HepG2 (cell line): ENCODE measurements around the gene UBTD2. TPM values are rescaled to one million over a fixed set of nuclear protein-coding genes. Genes with fewer than 3 reads are reported as not detected.

Experiments
- AGO1 ChIP-seq: fragments of 200-400 bp; formaldehyde crosslinking; IDR thresholded peaks from 2 replicates; pipeline ENCODE4 v1.6.1; 2017; ENCODE audit warnings: mild to moderate bottlenecking, low read depth, low read length, moderate library complexity; ENCODE audit not compliant: poor library complexity, severe bottlenecking
- ARNT ChIP-seq: fragments of 450-650 bp; IDR thresholded peaks from 2 replicates; pipeline ENCODE4 v1.6.1; 2017
- EED ChIP-seq: sonication (generic); formaldehyde crosslinking; IDR thresholded peaks from 2 replicates; pipeline ENCODE4 v1.5.0; 2020; ENCODE audit warnings: mild to moderate bottlenecking, missing genetic modification reagents
- EP300 ChIP-seq, 3 experiments: sonication (generic) in 1 of 3; formaldehyde crosslinking in 1 of 3; IDR thresholded peaks; 2 replicates each; pipeline versions ENCODE4 v1.5.1 to v1.6.1; 2011 to 2020; ENCODE audit warnings: low read depth in 2 of 3, low read length in 2 of 3, borderline replicate concordance in 1 of 3, improper control_type of control experiment in 1 of 3, mild to moderate bottlenecking in 1 of 3, missing genetic modification reagents in 1 of 3, moderate library complexity in 1 of 3
- RBFOX2 ChIP-seq: fragments of 200-400 bp; formaldehyde crosslinking; IDR thresholded peaks from 2 replicates; pipeline ENCODE4 v1.6.1; 2017; ENCODE audit warnings: low read depth, mild to moderate bottlenecking, low read length
- SMARCE1 ChIP-seq: fragments of 450-650 bp; IDR thresholded peaks from 2 replicates; pipeline ENCODE4 v1.6.1; 2017; ENCODE audit warnings: borderline replicate concordance
- TMF1 ChIP-seq: sonication (generic); formaldehyde crosslinking; IDR thresholded peaks from 2 replicates; pipeline ENCODE4 v1.8.1; 2022; ENCODE audit warnings: low read depth, missing genetic modification reagents
- XRCC5 ChIP-seq: fragments of 200-400 bp; formaldehyde crosslinking; optimal IDR thresholded peaks from 2 replicates; pipeline ENCODE3; 2017; ENCODE audit warnings: mild to moderate bottlenecking, low read length
- ZNF124 ChIP-seq: sonication (generic); formaldehyde crosslinking; IDR thresholded peaks from 2 replicates; pipeline ENCODE4 v1.4.0; 2020; ENCODE audit warnings: missing genetic modification reagents
- ZNF558 ChIP-seq: sonication (generic); formaldehyde crosslinking; IDR thresholded peaks from 2 replicates; pipeline ENCODE4 v1.9.0; 2022; ENCODE audit warnings: mild to moderate bottlenecking, missing genetic modification reagents, borderline replicate concordance
- polyA plus RNA-seq, 8 experiments: library from polyadenylated mRNA; depleted of rRNA in 3 of 8; stranded (reverse) in 7 of 8; unstranded in 1 of 8; fragments of >200 nt; fragmentation: Illumina TruSeq in 4 of 8; extraction: Trizol in 4 of 8; gene quantifications; 2 replicates each; pipeline versions ENCODE4 v1.2.1 to v1.2.3, GENCODE V29; 2011 to 2016; ENCODE audit warnings: low read depth in 4 of 8, missing spikeins in 1 of 8, mixed read lengths in 1 of 8; ENCODE audit not compliant: insufficient read depth in 1 of 8
- total RNA-seq, 5 experiments: library from RNA; depleted of rRNA; stranded (reverse); fragments of >200 nt; fragmentation: Illumina TruSeq; extraction: Trizol; gene quantifications; 2 replicates each; pipeline ENCODE4 v1.2.3, GENCODE V29; 2016; ENCODE audit warnings: low read depth in 1 of 5
- TF ChIP-seq, protein P1 (sequence below): sonication (generic); formaldehyde crosslinking; IDR thresholded peaks from 2 replicates; pipeline ENCODE4 v1.4.0; 2020; ENCODE audit warnings: missing genetic modification reagents
- TF ChIP-seq, protein P2 (sequence below): sonication (generic); formaldehyde crosslinking; IDR thresholded peaks from 2 replicates; pipeline ENCODE4 v1.5.1; 2020; ENCODE audit warnings: missing genetic modification reagents, mild to moderate bottlenecking, borderline replicate concordance
- TF ChIP-seq, protein P3 (sequence below): sonication (generic); formaldehyde crosslinking; IDR thresholded peaks from 2 replicates; pipeline ENCODE4 v1.4.0; 2020; ENCODE audit warnings: missing genetic modification reagents
- TF ChIP-seq, protein P4 (sequence below): IDR thresholded peaks from 2 replicates; pipeline ENCODE4 v1.6.1; 2016; ENCODE audit warnings: mild to moderate bottlenecking
- TF ChIP-seq, protein P5 (sequence below): sonication (generic); formaldehyde crosslinking; IDR thresholded peaks from 2 replicates; pipeline ENCODE4 v1.4.0; 2020; ENCODE audit warnings: missing genetic modification reagents, borderline replicate concordance

UBTD2 gene
- total and polyA plus RNA-seq, 2 of the 13 experiments (the other 11 are each of a cell fraction or from before 2014, with no cell fraction given): 15.2 to 24.1 TPM

DNA sequence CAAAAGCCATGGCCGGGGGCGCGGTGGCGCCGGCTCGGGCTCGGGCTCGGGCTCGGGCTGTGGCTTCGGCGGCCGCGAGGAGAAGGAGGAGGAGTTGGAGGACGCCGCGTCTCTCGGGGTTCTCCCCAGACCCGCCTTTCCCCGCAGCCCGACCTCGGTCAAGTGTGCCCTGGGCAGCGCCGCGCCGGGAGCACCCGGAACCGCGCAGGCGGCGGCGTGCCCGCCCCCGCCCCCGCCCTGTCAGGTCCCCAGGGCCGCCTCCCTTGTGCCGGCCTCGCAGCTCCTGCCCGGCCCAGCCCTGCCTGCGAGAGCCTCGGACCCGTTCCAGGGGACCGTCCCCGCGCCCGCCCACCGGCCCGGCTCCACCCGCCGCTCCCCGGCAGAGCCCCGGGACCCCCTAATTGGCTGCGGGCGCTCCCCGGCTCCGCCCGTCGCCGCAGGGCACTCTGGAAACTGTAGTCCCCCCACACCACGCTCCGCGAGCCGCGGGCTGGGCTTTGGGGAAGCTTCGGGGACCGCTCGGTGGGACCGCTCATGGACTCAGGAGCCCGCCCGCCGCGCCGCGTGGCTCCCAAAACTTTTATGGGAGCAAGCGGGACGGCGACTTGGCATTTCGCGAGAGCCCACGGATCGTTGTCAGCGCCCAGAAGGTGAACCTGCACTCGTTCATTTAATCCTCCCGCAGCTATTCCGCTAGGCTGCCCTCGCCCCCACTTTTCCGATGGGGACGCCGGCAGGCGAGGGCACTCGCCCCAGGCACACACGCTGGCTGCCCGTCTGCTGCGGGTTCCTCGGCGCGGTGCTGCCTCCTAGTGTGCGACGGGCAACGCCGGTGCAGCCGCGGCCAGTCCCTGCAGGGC, 95.3 kb downstream of the UBTD2 start, which contains the start of gene STK10 (continued):
- TF ChIP-seq, protein P1, sequence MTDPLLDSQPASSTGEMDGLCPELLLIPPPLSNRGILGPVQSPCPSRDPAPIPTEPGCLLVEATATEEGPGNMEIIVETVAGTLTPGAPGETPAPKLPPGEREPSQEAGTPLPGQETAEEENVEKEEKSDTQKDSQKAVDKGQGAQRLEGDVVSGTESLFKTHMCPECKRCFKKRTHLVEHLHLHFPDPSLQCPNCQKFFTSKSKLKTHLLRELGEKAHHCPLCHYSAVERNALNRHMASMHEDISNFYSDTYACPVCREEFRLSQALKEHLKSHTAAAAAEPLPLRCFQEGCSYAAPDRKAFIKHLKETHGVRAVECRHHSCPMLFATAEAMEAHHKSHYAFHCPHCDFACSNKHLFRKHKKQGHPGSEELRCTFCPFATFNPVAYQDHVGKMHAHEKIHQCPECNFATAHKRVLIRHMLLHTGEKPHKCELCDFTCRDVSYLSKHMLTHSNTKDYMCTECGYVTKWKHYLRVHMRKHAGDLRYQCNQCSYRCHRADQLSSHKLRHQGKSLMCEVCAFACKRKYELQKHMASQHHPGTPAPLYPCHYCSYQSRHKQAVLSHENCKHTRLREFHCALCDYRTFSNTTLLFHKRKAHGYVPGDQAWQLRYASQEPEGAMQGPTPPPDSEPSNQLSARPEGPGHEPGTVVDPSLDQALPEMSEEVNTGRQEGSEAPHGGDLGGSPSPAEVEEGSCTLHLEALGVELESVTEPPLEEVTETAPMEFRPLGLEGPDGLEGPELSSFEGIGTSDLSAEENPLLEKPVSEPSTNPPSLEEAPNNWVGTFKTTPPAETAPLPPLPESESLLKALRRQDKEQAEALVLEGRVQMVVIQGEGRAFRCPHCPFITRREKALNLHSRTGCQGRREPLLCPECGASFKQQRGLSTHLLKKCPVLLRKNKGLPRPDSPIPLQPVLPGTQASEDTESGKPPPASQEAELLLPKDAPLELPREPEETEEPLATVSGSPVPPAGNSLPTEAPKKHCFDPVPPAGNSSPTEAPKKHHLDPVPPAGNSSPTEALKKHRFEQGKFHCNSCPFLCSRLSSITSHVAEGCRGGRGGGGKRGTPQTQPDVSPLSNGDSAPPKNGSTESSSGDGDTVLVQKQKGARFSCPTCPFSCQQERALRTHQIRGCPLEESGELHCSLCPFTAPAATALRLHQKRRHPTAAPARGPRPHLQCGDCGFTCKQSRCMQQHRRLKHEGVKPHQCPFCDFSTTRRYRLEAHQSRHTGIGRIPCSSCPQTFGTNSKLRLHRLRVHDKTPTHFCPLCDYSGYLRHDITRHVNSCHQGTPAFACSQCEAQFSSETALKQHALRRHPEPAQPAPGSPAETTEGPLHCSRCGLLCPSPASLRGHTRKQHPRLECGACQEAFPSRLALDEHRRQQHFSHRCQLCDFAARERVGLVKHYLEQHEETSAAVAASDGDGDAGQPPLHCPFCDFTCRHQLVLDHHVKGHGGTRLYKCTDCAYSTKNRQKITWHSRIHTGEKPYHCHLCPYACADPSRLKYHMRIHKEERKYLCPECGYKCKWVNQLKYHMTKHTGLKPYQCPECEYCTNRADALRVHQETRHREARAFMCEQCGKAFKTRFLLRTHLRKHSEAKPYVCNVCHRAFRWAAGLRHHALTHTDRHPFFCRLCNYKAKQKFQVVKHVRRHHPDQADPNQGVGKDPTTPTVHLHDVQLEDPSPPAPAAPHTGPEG (CRISPR knock-in tag): peak; percentile 56
- TF ChIP-seq RBFOX2 (peak; percentile 56), EP300 (IDR thresholded peaks at IDR 0.05; ENCODE audit: low read depth in 2 of 2, low read length in 2 of 2) (no peak; a peak in 2 of 4 replicates), EP300 (CRISPR knock-in tag; IDR thresholded peaks at IDR 0.05; ENCODE audit: borderline replicate concordance) (no peak), SMARCE1 (no peak), XRCC5 (peak; percentile 78), ARNT (no peak), TMF1 (CRISPR knock-in tag) (no peak), EED (CRISPR knock-in tag) (no peak), AGO1 (no peak), ZNF124 (CRISPR knock-in tag) (0 out of 2 replicates have a peak, but pooled peaks have one; percentile 83), ZNF558 (peak; percentile 53; the same call in 1 of the 2 replicates)
- TF ChIP-seq, protein P2, sequence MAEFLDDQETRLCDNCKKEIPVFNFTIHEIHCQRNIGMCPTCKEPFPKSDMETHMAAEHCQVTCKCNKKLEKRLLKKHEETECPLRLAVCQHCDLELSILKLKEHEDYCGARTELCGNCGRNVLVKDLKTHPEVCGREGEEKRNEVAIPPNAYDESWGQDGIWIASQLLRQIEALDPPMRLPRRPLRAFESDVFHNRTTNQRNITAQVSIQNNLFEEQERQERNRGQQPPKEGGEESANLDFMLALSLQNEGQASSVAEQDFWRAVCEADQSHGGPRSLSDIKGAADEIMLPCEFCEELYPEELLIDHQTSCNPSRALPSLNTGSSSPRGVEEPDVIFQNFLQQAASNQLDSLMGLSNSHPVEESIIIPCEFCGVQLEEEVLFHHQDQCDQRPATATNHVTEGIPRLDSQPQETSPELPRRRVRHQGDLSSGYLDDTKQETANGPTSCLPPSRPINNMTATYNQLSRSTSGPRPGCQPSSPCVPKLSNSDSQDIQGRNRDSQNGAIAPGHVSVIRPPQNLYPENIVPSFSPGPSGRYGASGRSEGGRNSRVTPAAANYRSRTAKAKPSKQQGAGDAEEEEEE: no peak
- TF ChIP-seq, protein P3, sequence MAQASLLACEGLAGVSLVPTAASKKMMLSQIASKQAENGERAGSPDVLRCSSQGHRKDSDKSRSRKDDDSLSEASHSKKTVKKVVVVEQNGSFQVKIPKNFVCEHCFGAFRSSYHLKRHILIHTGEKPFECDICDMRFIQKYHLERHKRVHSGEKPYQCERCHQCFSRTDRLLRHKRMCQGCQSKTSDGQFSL (CRISPR knock-in tag): peak; percentile 26; the same call in 1 of the 2 replicates
- TF ChIP-seq, protein P4, sequence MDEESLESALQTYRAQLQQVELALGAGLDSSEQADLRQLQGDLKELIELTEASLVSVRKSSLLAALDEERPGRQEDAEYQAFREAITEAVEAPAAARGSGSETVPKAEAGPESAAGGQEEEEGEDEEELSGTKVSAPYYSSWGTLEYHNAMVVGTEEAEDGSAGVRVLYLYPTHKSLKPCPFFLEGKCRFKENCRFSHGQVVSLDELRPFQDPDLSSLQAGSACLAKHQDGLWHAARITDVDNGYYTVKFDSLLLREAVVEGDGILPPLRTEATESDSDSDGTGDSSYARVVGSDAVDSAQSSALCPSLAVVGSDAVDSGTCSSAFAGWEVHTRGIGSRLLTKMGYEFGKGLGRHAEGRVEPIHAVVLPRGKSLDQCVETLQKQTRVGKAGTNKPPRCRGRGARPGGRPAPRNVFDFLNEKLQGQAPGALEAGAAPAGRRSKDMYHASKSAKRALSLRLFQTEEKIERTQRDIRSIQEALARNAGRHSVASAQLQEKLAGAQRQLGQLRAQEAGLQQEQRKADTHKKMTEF: peak; percentile 86
- TF ChIP-seq, protein P5, sequence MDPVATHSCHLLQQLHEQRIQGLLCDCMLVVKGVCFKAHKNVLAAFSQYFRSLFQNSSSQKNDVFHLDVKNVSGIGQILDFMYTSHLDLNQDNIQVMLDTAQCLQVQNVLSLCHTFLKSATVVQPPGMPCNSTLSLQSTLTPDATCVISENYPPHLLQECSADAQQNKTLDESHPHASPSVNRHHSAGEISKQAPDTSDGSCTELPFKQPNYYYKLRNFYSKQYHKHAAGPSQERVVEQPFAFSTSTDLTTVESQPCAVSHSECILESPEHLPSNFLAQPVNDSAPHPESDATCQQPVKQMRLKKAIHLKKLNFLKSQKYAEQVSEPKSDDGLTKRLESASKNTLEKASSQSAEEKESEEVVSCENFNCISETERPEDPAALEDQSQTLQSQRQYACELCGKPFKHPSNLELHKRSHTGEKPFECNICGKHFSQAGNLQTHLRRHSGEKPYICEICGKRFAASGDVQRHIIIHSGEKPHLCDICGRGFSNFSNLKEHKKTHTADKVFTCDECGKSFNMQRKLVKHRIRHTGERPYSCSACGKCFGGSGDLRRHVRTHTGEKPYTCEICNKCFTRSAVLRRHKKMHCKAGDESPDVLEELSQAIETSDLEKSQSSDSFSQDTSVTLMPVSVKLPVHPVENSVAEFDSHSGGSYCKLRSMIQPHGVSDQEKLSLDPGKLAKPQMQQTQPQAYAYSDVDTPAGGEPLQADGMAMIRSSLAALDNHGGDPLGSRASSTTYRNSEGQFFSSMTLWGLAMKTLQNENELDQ (CRISPR knock-in tag): no peak
